Left renal cortex interstitium (tissue), 4 donors: ENCODE data around the gene FLNA. TPM values are rescaled to one million over a fixed set of nuclear protein-coding genes. Genes with fewer than 3 reads are reported as not detected.
"Not testable (repeated sequence)": the region's sequence is repeated elsewhere in the genome, so short reads cannot be mapped to it uniquely, and the experiment has no call there.

ENCODE experiments used
- DNase-seq, 4 donors: peaks; one replicate each; pipeline ENCODE4 v3.0.0-alpha.2; 2013; ENCODE audit warnings: low read depth in 4 of 4, low spot score in 2 of 4, missing footprints in 1 of 4
- polyA plus RNA-seq, 4 donors: library from polyadenylated mRNA; unstranded; fragments of 120-200 nt; gene quantifications; one replicate each; pipeline ENCODE4 v1.2.1, GENCODE V29; 2013; ENCODE audit not compliant: insufficient read length in 4 of 4

FLNA gene
- polyA plus RNA-seq, 4 donors: 414 to 641 (median 539) TPM

DNA sequence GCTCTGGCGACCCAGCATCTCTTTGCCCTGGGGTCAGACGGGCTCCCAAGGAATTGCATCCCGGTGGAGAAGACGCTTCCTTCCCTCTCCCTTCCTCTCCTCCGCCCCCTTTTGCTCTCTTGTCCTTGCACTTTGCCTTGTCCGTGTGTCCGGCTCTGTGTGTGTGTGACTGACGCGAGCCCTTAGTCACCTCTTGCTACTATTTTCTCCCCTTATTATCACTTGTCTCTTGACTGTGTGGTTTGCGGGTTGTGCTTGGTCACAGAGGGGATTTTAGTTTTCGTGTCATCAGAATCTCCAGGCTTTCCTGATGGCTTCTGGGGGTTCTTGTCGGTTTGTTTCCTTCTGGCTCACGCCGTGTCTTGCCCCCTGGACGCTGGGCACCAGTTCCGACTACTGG is 31.4 kb downstream of the FLNA start:
- DNase-seq: not testable (repeated sequence)

DNA sequence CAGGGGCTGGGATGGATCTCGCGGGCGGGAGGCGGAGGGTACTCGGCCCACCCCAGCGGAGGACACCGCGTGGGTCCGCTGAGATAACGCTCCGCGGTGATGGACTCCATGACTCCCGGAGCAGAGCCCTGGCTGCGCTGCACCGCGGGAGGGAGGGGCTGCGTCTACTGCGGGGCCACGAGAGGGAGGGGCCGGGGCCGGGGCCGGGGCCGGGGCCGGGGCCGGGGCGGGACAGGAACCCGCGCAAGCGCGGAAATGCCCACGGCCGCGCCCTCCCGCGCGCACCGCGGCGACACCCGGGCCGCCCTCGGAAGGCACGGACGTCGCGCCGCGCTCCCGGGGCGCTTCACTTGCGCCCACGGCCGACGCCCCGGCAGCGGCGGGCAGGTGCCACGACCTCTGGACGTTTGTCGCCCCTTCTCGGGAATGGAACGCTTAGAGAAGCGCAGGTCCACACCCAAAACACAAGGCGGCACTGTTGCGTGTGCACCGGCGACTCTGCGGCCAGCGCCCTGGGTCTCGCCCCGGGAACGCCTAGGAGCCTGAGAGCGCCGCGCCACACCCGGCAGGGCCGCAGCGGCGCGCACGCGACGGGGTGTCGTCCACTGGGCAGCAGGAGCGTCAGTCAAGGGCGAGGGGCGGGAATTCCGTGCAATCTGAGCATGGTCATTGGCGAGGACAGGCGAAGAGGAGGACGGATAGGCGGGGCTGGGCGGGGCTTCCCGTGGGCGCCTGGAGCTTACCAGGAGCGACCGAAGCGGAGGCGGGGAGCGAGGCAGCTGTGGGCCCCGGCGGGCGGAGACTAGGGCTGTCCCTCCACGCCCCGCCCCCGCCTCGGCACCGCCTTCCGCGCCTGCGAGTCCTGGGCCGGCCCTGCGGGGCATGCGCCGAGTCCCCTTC is 32.8 kb downstream of the FLNA start:
- not testable (repeated sequence) for DNase-seq

DNA sequence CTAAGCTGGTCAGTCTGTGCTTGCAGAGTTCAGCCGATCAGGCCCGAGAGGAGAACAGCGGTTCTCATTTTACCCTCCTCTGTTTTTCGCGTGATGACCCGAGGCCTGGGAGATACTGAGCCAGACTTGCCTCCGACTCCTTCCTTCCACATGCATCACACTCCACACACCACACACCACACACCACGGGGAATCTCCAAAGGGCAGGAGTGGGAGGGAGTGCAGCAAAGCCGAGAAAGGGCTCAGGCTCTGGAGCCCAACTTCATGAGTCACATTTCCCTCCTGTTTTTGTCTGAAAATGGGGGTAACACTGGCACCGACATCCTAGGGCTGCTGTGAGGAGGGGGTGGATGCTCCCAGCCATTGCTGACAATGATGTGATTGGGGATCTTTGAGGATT is 39.9 kb downstream of the FLNA start:
- no peak for DNase-seq

DNA sequence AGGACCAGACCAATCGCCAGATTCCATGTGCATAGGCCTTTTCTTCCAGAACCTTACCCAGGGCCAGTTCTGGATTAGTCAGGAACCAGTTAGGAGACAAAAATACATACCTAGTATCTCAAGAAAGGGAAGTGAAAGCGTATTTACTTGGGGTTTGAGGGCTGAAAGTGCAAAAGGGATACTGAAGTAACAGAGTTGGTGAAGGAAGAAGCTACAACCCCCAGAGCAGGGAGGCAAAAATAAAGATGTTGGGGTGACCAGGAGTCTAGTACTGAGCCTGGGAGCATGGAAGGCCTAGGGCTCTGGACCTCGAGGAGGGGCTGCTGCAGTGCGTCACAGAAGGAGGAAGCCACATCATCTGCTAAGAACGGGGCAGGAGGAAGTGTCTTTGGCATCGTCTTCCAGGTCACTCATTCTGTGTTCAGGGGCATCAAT is 40.6 kb downstream of the FLNA start:
- DNase-seq: no peak

DNA sequence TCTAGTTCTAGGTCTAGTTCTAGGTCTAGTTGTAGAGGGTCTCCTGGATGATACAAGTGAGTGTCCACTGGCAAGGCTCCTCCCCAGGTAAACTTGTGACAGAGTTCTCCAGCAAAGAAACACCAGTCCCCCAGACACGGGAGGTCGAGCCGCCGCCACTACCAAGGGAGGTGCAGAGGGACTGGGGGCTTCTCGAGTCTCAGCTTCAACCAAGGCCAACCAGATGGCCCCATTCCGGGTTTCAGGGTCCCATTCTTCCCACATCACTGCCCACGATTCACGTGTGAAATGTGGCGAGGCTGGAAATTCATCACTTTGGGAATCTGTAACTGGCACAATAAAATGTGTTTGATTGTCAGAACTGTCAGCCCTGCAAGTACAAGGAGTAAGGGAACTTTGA is 41.3 kb downstream of the FLNA start:
- no peak for DNase-seq

DNA sequence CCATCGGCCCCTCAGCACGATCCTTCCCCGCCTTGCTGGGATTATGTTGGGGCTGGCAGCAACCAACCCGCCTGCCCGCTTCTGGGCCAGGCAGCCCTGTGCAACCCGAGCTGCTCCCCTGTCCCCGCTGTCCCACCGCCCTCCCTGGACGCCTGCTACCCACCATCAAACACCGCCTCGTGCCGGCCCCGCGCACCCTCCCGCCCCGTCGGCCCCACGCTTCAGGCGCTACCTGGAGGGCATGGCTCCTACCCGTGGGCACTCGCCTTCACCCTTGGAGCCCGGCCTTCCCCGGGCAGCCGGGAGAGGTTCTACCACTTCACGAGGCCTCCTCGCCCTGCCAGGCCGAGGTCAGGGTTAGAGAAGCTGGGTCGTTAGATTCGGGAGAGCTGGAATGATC is 41.9 kb downstream of the FLNA start:
- no peak for DNase-seq

DNA sequence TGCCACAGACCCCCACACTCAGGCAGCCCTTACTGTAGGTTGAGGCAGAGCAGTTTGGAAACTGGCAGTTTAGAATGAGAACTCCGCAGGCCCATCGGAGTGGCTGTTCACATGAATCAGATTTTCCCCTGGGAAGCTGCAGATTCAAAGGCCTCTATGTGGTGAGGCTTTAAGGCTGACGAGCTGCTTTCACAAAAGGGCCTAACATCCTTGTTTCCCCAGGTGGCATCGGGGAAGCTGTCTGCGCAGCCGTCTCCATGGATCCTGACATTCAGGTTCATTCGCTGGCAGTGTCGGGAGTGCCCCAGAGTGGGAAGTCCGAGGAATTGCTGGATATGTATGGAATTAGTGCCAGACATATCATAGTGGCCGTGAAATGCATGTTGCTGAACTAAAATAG is 45.1 kb downstream of the FLNA start:
- no peak for DNase-seq

DNA sequence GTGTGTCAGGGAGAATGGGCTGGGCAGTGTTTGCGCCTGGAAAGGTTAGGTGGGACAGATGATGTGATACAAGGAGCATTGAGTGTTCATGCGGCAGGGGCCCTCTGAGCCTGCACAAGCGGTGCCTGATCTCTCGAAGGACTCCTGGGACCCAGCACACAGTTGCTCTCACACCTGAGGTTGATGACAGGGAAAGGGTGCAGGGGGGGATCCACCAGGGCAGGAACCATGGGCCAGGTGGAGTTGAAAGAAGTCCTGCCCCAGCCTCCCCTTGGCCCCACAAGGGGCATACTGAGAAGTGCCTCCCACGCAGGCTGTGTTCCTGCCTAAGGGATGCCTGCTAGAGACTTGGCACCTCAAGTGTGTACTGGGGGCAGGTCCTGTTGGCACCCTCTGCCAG is 45.8 kb downstream of the FLNA start:
- DNase-seq: no peak

DNA sequence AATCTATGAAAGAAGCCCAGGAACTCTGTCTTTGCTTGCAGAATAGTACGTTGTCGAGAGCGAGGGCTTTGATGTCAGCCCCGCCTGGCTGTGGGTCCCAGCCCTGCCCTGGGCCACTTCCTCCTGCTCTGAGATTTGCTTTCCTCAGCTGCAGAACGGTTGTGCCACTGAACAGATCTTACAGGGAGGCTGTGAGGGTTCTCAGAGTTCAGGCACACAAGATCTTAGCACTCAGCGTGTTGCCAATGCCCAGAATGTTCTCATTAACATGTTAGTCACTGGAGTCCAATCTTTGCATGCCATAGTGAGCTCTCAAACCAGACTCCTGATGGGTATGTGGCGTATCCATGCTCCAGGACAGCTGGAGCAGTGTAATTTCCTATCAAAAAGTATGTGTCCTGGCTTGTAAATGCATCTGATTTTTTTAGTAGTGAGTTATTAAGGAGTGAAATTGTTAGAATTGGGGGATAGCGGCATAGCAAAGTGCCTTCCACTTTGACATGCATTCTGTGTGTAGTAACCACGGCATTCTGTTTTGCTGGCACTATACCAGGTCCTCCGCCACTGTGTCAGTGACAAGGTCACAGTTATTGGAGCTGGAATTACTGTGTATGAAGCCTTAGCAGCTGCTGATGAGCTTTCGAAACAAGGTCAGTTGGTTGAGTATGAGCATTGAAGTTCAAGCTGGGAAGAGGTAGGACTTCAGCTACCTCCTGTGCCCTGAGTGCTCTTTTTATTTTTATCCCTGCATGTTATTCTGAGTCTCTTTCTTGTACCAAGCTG is 47.2 kb downstream of the FLNA start:
- DNase-seq: no peak

DNA sequence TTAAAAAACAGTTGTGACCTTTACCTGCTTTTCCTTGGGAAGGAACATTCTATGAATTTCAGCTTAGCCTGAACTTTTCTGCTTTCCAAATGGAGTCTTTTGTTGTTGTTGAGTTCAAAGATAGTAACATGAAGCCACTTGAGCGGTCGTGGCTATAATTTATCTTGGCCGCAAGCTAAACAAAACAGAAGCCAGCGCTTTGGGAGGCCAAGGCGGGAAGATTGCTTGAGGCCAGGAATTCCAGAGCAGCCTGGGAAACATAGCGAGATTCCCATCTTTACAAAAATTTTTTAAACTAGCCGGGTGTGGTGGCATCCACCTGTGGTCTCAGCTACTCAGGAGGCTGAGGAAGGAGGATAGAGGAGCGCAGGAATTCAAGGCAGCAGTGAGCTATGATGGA is 48.9 kb downstream of the FLNA start:
- peak in 1 of 4 donors; percentile 49 for DNase-seq

DNA sequence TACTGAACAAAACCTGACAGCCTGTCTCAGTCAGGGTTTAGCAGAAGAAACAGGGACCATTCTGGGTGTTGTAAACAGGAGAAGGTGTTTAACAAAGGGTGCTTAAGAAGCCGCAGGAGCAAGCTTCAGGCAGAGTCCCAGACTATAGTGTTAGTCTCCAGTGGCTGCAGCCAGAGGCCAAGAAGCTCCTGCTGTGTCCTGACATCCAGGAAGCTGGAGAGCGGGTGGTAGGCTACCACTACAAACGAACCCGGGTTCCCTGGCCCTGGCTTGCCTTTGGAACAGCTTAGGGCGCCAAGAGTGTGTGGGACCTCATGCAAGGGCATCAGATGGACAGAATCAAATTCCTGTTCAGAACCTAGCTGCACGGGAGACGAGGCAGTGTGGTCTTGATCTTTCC is 50.9 kb downstream of the FLNA start:
- no peak for DNase-seq

DNA sequence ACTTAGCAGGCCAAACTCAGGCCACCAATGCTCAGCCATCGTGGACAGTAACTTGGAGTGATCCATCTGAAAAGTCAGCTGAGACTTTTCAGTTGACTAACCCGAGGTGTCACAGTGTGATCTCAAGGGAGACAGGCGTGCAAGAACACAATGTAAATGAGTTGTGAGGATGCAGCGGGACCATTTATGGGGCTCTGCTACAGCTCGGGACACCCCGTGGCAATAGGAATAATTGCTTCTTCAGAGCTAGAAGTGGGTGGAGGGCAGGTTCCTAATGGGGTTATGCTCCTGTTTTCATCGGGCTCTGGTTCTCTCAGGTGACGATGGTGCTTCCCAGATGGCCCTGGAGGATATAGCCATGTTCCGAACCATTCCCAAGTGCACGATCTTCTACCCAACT is 51.5 kb downstream of the FLNA start:
- no peak for DNase-seq

DNA sequence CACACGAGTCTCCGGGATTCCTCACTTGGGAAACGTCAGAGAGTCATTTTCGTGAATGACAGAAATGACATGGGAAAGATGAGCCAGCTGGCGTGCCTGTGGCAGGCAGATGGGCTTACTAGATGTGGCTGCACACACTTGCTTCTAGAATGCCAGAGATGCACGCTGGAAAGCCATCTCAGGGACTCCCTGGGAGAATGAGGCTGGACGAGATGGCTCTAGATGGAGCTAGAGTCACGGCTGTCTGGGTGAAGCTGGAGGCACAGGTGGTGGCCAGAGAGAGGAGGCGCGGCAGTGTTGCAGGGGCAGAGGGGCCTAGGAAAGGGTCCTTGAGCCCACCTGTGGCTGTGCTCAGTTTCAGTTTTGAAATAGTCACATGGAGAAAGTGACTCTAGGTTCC is 52.8 kb downstream of the FLNA start:
- no peak for DNase-seq

DNA sequence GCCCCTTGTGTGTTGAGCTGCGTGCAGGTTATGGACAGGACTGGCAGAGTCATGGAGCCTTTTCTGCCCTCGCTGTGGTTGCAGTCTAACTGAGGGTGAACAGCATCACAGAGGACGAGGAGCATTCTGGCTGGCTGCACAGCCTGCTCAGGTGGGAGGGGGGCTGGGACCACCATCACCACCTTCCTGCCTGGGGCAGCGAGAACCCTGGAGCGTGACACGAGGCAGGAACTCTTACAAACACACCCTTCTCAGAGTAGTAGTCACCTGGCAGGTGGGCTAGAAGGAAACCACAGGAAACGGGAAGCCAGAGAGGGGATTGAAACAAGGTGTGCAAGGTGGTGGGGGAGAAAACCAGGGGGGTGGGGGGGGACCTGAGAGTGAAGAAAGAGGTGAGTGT is 53.3 kb downstream of the FLNA start:
- DNase-seq: no peak

DNA sequence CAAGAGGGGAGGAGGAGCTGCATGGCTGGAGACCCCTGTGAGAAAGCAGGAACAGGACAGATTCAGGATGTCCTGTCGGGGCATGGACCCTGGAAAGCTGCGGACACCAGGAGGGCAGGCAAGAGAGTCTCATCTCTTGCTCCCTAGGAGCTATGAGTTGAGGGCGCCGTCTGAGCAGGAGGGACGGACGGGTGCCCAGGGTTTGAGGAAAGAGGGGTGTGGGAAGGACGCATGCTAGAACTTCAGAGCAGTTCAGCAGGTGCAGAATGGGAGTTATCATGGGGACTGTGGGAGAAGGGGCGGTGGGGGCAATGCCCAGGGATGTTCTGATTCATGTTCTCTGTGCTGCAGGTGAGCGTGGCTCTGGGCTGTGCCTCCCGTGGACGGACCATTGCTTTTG is 54.0 kb downstream of the FLNA start:
- no peak for DNase-seq

DNA sequence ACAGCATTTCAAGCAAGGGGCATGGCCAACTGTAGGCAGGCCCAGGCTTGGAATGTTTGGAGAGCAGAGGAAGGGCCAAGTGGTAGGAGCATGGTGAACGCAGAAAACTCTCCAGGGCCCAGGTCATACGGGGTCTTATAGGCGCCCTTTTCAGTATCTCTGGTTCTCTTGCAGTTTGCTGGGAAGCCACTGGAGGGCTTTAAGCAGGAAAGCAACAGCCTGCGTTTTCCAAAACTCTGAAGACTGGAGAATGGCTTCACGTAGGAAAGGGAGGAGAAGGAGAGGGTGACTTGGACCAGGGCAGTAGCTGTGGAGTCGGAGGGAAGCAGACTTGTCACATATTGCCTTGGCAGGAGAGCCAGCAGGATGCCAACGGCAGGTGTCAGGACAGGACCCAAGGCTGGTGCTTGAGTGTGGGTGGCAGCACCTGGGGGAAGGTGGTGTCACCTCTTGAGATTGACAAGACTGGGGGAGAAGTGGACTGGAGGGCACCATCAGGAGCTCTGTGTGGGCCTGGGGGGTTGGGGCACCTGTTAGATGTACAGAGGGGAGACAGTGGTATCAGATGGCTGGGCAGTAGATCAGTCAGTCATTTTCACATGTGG is 56.9 kb downstream of the FLNA start:
- no peak for DNase-seq

DNA sequence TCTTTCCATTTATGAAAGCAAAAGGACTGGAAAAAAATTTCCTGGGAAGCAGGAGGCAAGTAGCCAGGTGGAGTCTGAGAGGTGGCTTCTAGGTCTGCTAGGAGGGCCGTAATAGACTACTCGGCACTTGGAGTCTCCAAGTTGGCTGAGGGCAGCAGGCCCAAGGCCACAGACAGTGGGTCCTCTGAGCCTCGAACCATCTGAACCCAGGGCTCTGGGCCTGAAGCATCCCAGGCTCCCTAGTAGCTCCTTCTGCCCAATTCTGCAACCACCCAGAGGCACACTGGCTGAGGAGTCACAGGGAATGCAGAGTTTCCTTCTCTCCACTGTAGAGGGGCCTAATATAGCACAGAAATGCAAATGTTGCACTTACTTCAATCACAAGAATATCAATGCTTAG is 59.0 kb downstream of the FLNA start:
- no peak for DNase-seq

DNA sequence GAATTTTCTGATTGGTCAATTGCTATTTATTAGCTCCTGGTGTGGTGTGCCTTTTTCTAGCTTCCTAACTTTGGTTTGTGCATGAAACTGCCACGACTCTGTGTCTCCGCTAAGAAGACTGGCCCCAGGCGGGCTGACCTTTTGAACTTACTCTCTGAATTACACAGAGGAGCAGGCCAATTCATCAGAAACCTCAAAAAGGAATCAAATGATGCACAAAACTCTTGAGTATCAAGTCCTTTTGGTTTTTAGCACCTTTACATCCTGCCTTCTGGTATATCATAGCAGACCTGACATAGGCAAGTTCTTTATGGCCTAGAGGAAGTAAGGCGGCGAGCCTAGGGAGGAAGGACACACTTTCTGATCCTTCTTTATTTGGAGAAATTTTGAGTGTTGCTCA is 61.3 kb downstream of the FLNA start:
- no peak for DNase-seq

DNA sequence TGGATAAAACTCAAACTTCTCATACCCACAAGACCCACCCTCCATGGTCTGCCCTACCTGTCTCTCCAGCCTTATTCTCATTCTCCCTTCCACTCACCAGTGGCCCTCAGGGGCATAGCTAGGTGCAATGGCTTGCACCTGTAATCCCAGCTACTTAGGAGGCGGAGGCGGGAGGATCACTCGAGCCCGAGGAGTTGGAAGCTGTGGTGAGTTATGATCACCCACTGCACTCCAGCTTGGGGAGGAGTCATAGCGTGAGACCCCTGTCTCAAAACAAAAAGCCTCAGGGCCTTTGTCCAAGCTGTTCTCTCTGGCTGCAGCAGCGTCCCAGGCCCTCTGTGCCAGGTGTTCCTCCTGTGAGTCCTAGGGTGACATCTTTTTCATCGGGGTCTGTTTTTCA is 62.3 kb downstream of the FLNA start:
- no peak for DNase-seq

DNA sequence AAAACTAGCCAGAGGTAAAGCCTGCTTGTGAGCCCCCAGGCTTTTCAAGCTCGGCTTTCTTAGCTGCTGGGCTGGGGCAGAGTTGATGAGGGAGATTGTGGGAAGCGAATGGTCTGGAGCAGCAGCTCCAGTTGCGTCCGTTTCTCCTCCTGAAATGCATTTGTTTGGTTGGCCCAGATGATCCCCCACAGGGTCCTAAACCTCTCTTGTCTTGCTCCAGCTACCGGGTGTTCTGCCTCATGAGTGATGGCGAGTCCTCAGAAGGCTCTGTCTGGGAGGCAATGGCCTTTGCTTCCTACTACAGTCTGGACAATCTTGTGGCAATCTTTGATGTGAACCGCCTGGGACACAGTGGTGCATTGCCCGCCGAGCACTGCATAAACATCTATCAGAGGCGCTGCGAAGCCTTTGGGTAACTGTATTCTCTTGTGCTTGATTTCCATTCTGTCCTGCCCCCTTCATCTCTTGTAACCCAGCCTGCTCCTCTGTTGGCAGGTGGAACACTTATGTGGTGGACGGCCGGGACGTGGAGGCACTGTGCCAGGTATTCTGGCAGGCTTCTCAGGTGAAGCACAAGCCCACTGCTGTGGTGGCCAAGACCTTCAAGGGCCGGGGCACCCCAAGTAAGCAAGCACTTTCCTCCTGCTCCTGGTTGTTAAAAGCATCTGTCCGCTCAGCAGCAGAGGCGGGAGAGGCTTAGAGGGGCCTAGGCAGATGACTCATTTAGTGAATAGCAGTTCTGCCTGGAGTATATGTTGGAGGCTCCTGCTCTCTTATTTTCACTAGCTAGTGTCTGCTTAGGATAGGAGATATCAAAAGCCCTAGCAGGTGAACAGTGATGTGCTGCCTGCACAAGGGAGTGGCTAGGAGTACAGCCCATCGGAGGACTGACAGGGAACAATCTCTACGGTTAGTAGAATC is 63.6 kb downstream of the FLNA start:
- DNase-seq: no peak
